SJCRH30 (cell line): ENCODE results near the gene DDI2. TPM values are rescaled to one million over a fixed set of nuclear protein-coding genes. Genes with fewer than 3 reads are reported as not detected.
"Not testable (repeated sequence)": the region's sequence is repeated elsewhere in the genome, so short reads cannot be mapped to it uniquely, and the experiment has no call there.

Source experiments
- DNase-seq, 2 experiments: peaks; one replicate each; pipeline ENCODE4 v3.0.0-alpha.2; 2015 to 2020
- H3K27ac ChIP-seq: fragments of 250-450 bp; sonication (Bioruptor Pico); 2 replicates; pipeline ENCODE4 v1.5.1; 2020; ENCODE audit warnings: mild to moderate bottlenecking, moderate library complexity
- H3K27me3 ChIP-seq: fragments of 250-450 bp; sonication (Bioruptor Pico); 2 replicates; pipeline ENCODE4 v1.5.1; 2020; ENCODE audit warnings: mild to moderate bottlenecking, moderate library complexity
- H3K36me3 ChIP-seq: fragments of 250-450 bp; sonication (Bioruptor Pico); 2 replicates; pipeline ENCODE4 v1.5.1; 2020; ENCODE audit warnings: mild to moderate bottlenecking, moderate library complexity
- H3K4me1 ChIP-seq: fragments of 250-450 bp; sonication (Bioruptor Pico); 2 replicates; pipeline ENCODE4 v1.5.1; 2020; ENCODE audit warnings: mild to moderate bottlenecking, moderate library complexity
- H3K4me3 ChIP-seq: fragments of 250-450 bp; sonication (Bioruptor Pico); 2 replicates; pipeline ENCODE4 v1.5.1; 2020; ENCODE audit warnings: mild to moderate bottlenecking, moderate library complexity
- H3K9me3 ChIP-seq: fragments of 250-450 bp; sonication (Bioruptor Pico); replicated peaks from 2 replicates; pipeline ENCODE4 v1.5.1; 2020; ENCODE audit warnings: mild to moderate bottlenecking, moderate library complexity
- total RNA-seq: library from RNA; depleted of rRNA; stranded (reverse); fragments of >200 nt; shearing (Covaris generic); gene quantifications from 2 replicates; pipeline ENCODE4 v1.2.3, GENCODE V29; 2014

Gene DDI2
- total RNA-seq, 1 experiment from 2014 or later: 29.1 TPM

DNA sequence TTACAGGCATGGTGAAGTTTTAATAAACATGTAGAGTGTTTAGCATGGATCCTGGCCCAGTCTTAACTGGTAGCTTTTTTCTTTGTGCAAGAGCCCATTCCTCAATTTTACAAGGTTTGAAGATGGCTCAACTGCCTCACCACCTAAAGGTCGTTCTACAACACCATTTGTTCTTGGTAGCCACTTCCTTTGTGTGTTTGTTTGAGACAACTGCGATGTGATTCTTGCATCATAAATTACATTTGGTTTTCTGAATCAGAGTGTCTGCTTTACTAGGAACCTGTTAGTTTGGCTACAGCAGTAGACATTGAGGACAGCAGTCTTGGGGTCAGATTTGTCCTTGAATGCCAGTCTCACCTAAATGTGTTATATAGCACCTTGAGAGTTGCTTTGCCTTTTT, 70.2 kb downstream of the DDI2 start:
- Histone ChIP-seq H3K36me3 (peaks cover 5% of the 10 kb centered on the region; the same call in 1 of the 2 replicates), H3K4me3 (no peak overlapping the region), H3K27ac (no peak overlapping the region), H3K4me1 (peaks cover 9% of the 10 kb centered on the region), H3K27me3 (no peaks in the 10 kb centered on the region), H3K9me3 (no peaks in the 10 kb centered on the region)
- DNase-seq: no peak

GRCh38 chr1:15690317-15690716, 73.1 kb downstream of the DDI2 start:
- peaks cover 5% of the 10 kb centered on the region; the same call in 1 of the 2 replicates for H3K36me3 ChIP-seq
- peaks cover 9% of the 10 kb centered on the region for H3K4me1 ChIP-seq
- no peaks in the 10 kb centered on the region for H3K9me3 ChIP-seq
- DNase-seq: no peak
- no peak overlapping the region for H3K4me3 ChIP-seq
- H3K27me3 ChIP-seq: no peaks in the 10 kb centered on the region
- H3K27ac ChIP-seq: no peak overlapping the region

GRCh38 chr1:15691434-15692032, 74.3 kb downstream of the DDI2 start:
- Histone ChIP-seq H3K4me1 (peaks cover 9% of the 10 kb centered on the region), H3K9me3 (no peaks in the 10 kb centered on the region), H3K27me3 (no peaks in the 10 kb centered on the region), H3K36me3 (peaks cover 5% of the 10 kb centered on the region; the same call in 1 of the 2 replicates), H3K27ac (no peak overlapping the region; the same call in 1 of the 2 replicates), H3K4me3 (no peak overlapping the region)
- DNase-seq: peak; percentile 75 to 83

- Histone ChIP-seq H3K27me3 (no peaks in the 10 kb centered on the region), H3K4me1 (peaks cover 9% of the 10 kb centered on the region), H3K9me3 (no peaks in the 10 kb centered on the region), H3K36me3 (peaks cover 5% of the 10 kb centered on the region; the same call in 1 of the 2 replicates), H3K4me3 (no peak overlapping the region), H3K27ac (no peak overlapping the region)
- DNase-seq: no peak
Measured at GRCh38 chr1:15692121-15692682, 74.9 kb downstream of the DDI2 start.

GRCh38 chr1:15693371-15693770, 76.1 kb downstream of the DDI2 start:
- no peak for DNase-seq
- Histone ChIP-seq H3K36me3 (peaks cover 5% of the 10 kb centered on the region), H3K4me1 (peaks cover 9% of the 10 kb centered on the region), H3K9me3 (no peaks in the 10 kb centered on the region), H3K27ac (no peak overlapping the region), H3K27me3 (no peaks in the 10 kb centered on the region), H3K4me3 (no peak overlapping the region)

GRCh38 chr1:15696956-15697521, 79.8 kb downstream of the DDI2 start:
- no peak overlapping the region for H3K4me3 ChIP-seq
- H3K27ac ChIP-seq: no peak overlapping the region
- DNase-seq: no peak
- H3K36me3 ChIP-seq: peaks cover 7% of the 10 kb centered on the region
- H3K27me3 ChIP-seq: no peaks in the 10 kb centered on the region
- no peaks in the 10 kb centered on the region for H3K4me1 ChIP-seq
- 0 out of 2 replicates have a peak, but pooled peaks cover 3% of the 10 kb centered on the region for H3K9me3 ChIP-seq

DNA sequence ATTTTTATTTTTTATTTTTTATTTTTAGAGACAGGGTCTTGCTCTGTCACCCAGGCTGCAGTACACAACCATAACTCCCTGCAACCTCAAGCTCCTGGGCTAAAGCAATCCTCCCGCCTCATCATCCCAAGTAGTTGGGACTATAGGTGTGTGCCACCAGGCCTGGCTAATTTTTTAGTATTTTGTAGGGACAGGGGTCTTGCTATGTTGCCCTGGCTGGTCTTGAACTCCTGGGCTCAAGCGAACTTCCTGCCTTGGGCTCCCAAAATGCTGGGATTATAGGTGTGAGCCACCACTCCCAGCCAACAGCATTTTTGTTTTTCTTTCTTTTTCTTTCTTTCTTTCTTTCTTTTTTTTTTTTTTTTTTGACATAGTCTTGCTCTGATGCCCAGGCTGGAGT, 80.9 kb downstream of the DDI2 start:
- Histone ChIP-seq H3K27me3 (no peaks in the 10 kb centered on the region), H3K4me1 (no peaks in the 10 kb centered on the region), H3K9me3 (0 out of 2 replicates have a peak, but pooled peaks cover 3% of the 10 kb centered on the region), H3K36me3 (peaks cover 7% of the 10 kb centered on the region), H3K27ac (no peak overlapping the region), H3K4me3 (no peak overlapping the region)
- no peak for DNase-seq

DNA sequence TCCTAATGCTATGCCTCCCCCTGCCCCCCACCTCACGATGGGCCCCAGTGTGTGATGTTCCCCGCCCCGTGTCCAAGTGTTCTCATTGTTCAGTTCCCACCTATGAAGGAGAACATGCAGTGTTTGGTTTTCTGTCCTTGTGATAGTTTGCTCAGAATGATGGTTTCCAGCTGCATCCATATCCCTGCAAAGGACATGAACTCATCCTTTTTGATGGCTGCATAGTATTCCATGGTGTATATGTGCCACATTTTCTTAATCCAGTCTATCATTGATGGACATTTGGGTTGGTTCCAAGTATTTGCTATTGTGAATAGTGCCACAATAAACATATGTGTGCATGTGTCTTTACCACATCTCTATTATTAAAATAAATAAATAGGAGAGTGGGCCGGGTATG, 82.1 kb downstream of the DDI2 start:
- H3K4me1 ChIP-seq, H3K9me3 ChIP-seq, H3K36me3 ChIP-seq, H3K27ac ChIP-seq, DNase-seq, H3K27me3 ChIP-seq, H3K4me3 ChIP-seq: not testable (repeated sequence)

DNA sequence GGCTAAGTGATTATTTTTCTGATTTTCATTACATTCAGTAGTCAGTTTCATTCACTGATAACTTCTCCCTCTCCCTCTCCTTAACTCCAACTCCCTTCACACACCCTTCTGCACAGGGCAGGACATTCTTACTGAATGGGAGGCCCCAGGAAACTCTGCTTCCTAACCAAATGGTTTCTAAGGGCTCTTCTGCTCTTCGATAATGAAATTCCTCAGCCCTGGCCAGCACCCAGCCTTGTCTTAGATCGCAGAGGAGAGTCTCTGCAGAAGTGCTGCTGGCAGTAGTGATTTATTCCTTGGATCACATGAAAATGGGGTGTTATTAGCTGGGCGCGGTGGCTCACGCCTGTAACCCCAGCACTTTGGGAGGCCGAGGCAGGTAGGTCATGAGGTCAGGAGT, 83.2 kb downstream of the DDI2 start:
- Histone ChIP-seq H3K36me3 (peaks cover 7% of the 10 kb centered on the region), H3K27me3 (no peaks in the 10 kb centered on the region), H3K4me3 (no peak overlapping the region), H3K4me1 (no peaks in the 10 kb centered on the region), H3K9me3 (0 out of 2 replicates have a peak, but pooled peaks cover 3% of the 10 kb centered on the region), H3K27ac (no peak overlapping the region)
- DNase-seq: no peak

GRCh38 chr1:15701784-15702183, 84.5 kb downstream of the DDI2 start:
- H3K9me3 ChIP-seq: 0 out of 2 replicates have a peak, but pooled peaks cover 3% of the 10 kb centered on the region
- H3K4me3 ChIP-seq: no peak overlapping the region
- peaks cover 7% of the 10 kb centered on the region for H3K36me3 ChIP-seq
- 0 out of 2 replicates have a peak, but pooled peaks cover 2% of the 10 kb centered on the region for H3K4me1 ChIP-seq
- DNase-seq: no peak
- H3K27ac ChIP-seq: no peak overlapping the region
- no peaks in the 10 kb centered on the region for H3K27me3 ChIP-seq

DNA sequence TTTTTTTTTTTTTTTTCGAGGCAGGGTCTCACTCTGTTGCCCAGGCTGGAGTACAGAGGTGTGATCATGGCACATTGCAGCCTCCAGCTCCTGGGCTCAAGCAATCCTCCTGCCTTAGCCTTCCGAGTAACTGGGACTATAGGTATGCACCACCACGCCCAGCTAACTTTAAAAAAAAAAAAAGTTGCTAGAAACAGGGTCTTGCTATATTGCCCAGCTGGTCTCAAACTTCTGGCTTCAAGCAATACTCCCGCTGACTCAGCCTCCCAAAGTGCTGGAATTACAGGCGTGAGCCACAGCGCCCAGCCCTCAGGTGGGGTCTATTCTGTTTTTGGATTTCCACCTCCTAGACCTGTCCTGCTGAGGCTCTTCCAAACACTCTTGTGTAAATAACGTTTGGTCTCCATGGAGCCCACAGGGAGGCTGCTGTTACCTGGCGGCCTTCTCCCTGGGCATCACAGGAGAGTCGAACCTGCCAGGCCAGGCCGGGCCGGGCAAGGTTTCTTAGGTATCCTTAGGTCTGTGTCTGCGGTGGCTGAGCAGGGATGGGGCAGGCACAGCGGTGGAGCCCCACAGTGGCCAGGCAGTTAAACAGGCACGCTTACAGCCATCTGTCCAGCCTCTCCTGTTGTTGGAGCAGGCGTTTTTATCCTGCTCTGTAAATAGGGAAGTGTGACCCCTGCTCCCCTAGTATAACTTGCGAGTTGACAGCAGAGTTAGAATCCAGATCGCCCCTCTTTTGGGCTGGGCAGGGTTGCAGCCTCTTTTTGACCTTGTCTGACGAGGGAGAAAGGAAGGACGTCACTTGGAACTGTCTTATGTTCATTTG, 85.7 kb downstream of the DDI2 start:
- Histone ChIP-seq H3K4me3 (no peak overlapping the region), H3K36me3 (peaks cover 7% of the 10 kb centered on the region), H3K27me3 (no peaks in the 10 kb centered on the region), H3K27ac (no peak overlapping the region), H3K9me3 (0 out of 2 replicates have a peak, but pooled peaks cover 3% of the 10 kb centered on the region), H3K4me1 (0 out of 2 replicates have a peak, but pooled peaks cover 3% of the 10 kb centered on the region)
- no peak for DNase-seq

GRCh38 chr1:15703562-15703961, 86.3 kb downstream of the DDI2 start:
- no peak for DNase-seq

DNA sequence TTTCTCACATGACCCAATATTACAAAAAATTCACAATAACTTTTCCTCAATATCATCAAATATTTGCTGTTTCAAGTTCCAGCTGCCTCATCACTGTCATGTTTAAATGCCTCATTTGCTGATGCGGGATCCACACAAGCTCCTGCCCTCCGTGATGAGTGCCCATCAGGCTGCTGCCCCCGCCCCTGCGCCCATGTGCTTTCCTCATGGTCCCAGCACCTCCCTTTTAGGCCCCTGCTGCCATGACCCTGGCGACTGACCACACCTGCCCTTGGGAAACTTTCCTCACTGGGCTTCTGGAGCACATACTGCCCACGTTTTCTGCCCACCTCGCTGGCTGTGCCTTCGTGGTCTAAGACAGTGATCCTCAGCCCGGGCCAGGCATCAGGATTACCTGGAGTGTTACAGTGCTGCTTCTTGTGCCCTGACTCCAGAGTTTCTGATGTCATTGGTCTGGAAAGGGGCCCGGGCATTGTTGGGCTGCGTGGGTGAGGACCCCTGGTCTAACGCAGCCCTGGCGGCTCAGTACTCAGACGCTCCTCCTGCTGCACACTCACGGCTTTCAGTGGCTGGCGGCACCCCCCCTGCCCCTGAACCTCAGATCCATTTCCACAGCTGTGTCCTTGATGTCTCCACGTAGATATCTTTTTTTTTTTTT, 87.4 kb downstream of the DDI2 start:
- Histone ChIP-seq H3K36me3 (peaks cover 3% of the 10 kb centered on the region), H3K4me3 (no peak overlapping the region), H3K9me3 (no peaks in the 10 kb centered on the region), H3K27me3 (no peaks in the 10 kb centered on the region), H3K4me1 (0 out of 2 replicates have a peak, but pooled peaks cover 3% of the 10 kb centered on the region), H3K27ac (no peak overlapping the region)
- no peak for DNase-seq

More at GRCh38 chr1:15703562-15703961, 86.3 kb downstream of the DDI2 start:
- no peaks in the 10 kb centered on the region for H3K27me3 ChIP-seq
- 0 out of 2 replicates have a peak, but pooled peaks cover 3% of the 10 kb centered on the region for H3K4me1 ChIP-seq
- 0 out of 2 replicates have a peak, but pooled peaks cover 3% of the 10 kb centered on the region for H3K9me3 ChIP-seq
- H3K4me3 ChIP-seq: no peak overlapping the region
- peaks cover 6% of the 10 kb centered on the region for H3K36me3 ChIP-seq
- H3K27ac ChIP-seq: no peak overlapping the region

- H3K27ac ChIP-seq: no peak overlapping the region
- H3K4me3 ChIP-seq: no peak overlapping the region
- H3K9me3 ChIP-seq: no peaks in the 10 kb centered on the region
- no peaks in the 10 kb centered on the region for H3K27me3 ChIP-seq
- no peak for DNase-seq
- H3K36me3 ChIP-seq: peaks cover 3% of the 10 kb centered on the region
- 0 out of 2 replicates have a peak, but pooled peaks cover 3% of the 10 kb centered on the region for H3K4me1 ChIP-seq
Measured at GRCh38 chr1:15705184-15705566, 87.9 kb downstream of the DDI2 start.
